Sigmoid colon (tissue), 7 donors: ENCODE results near the gene MRPL11. TPM values are rescaled to one million over a fixed set of nuclear protein-coding genes. Genes with fewer than 3 reads are reported as not detected.
A peak's percentile ranks its signal among the peaks of the same experiment; 100 is the strongest.

ENCODE experiments used
- DNase-seq: peaks from one replicate; pipeline ENCODE4 v3.0.0-alpha.2; 2019
- H3K27ac ChIP-seq, 4 donors: fragments of 200-600 bp; sonication (generic); one replicate each; pipeline ENCODE4 v1.5.1; 2016 to 2019; ENCODE audit warnings: mild to moderate bottlenecking in 1 of 4
- H3K27me3 ChIP-seq, 3 donors: fragments of 200-600 bp; sonication (generic); one replicate each; pipeline ENCODE4 v1.5.1; 2019; ENCODE audit warnings: mild to moderate bottlenecking in 1 of 3
- H3K36me3 ChIP-seq, 4 donors: fragments of 200-600 bp; sonication (generic); one replicate each; pipeline ENCODE4 v1.5.1; 2016 to 2019
- H3K4me1 ChIP-seq, 4 donors: fragments of 200-600 bp; sonication (generic); one replicate each; pipeline ENCODE4 v1.5.1; 2017 to 2019
- H3K4me3 ChIP-seq, 4 donors: fragments of 200-600 bp; sonication (generic); one replicate each; pipeline ENCODE4 v1.5.1; 2017 to 2019; ENCODE audit warnings: mild to moderate bottlenecking in 2 of 4, moderate library complexity in 1 of 4
- H3K9me3 ChIP-seq, 4 donors: fragments of 200-600 bp in 3 of 4; sonication (generic) in 3 of 4; one replicate each; pipeline versions ENCODE4 v1.5.1 to v1.6.1; 2013 to 2019
- CTCF ChIP-seq, 4 experiments: fragments of 450-650 bp in 3 of 4; fragments of 200-600 bp in 1 of 4; IDR thresholded peaks; one replicate each; pipeline ENCODE4 v1.5.1; 2016 to 2019; ENCODE audit warnings: antibody characterized with exemption in 4 of 4, mild to moderate bottlenecking in 3 of 4, moderate library complexity in 2 of 4
- EP300 ChIP-seq, 4 donors: sonication (generic); formaldehyde crosslinking; IDR thresholded peaks; one replicate each; pipeline ENCODE4 v1.6.1; 2017; ENCODE audit warnings: antibody characterized with exemption in 4 of 4
- POLR2A ChIP-seq, 2 donors: fragments of 450-650 bp; IDR thresholded peaks; one replicate each; pipeline ENCODE4 v1.6.1; 2016; ENCODE audit warnings: antibody characterized with exemption in 2 of 2, mild to moderate bottlenecking in 2 of 2, moderate library complexity in 2 of 2
- POLR2AphosphoS5 ChIP-seq, 4 donors: sonication (generic); formaldehyde crosslinking; IDR thresholded peaks; one replicate each; pipeline ENCODE4 v1.6.1; 2017; ENCODE audit warnings: antibody characterized with exemption in 4 of 4
- WGBS, 2 donors: extraction: QIAGEN DNeasy Blood & Tissue Kit; methylation state at CpG; one replicate each; pipeline ENCODE4 v1.1.7; 2013; 5-methylcytosine and 5-hydroxymethylcytosine counted together
- intact Hi-C: fragments of 100-400 bp; cut with DNase I; formaldehyde crosslinking; loops from one replicate; pipeline ENCODE4 v1.15.1; 2023
- polyA plus RNA-seq, 3 donors: library from polyadenylated mRNA; stranded (reverse); fragments of 200-250 nt; gene quantifications; one replicate each; pipeline ENCODE4 v1.2.3, GENCODE V29; 2013
- total RNA-seq, 4 donors: library from RNA; depleted of rRNA; stranded (reverse); fragments of >200 nt; gene quantifications; one replicate each; pipeline ENCODE4 v1.1.0, GENCODE V29; 2016
- donor health status: healthy with polysubstance abuse.
- donor health status: Bipolar disorder and iron deficiency.
- donor health status: healthy.

Gene MRPL11
- total and polyA plus RNA-seq, 7 donors, result 54.2 to 110 (median 65.1) TPM

- Histone ChIP-seq H3K27me3 (no peaks in the 10 kb centered on the region), H3K36me3 (peaks cover 6 to 29% (median 7%) of the 10 kb centered on the region in 4 donors), H3K27ac (peak overlapping the region in 3 of 4 donors; percentile 80 to 87 (median 82)), H3K9me3 (no peaks in the 10 kb centered on the region), H3K4me3 (peak overlapping the region; percentile 55 to 92 (median 80)), H3K4me1 (peaks cover 0 to 25% (median 18%) of the 10 kb centered on the region in 4 donors)
- intact Hi-C loops, result loop anchor here (1.0 kb wide), 1 partner anchor 12 kb away; no protein-coding TSS in a partner anchor
- TF ChIP-seq EP300 (IDR thresholded peaks at IDR 0.05) (no peak), CTCF (IDR thresholded peaks at IDR 0.05) (no peak), POLR2AphosphoS5 (IDR thresholded peaks at IDR 0.05) (no peak), POLR2A (IDR thresholded peaks at IDR 0.05) (no peak)
- DNase-seq, result no peak
- WGBS, 2 donors, result 11 to 32% methylated on average over 6 of the region's 6 CpGs
These were observed 29.1 kb upstream of the MRPL11 start for GRCh38 chr11:66467756-66468155.

- intact Hi-C loops, result loop anchor here (1.0 kb wide), 1 partner anchor 12 kb away; no protein-coding TSS in a partner anchor
- 2 to 3% methylated on average over 72 of the region's 72 CpGs for WGBS, 2 donors
- TF ChIP-seq POLR2AphosphoS5 (IDR thresholded peaks at IDR 0.05), result no peak
- TF ChIP-seq CTCF (IDR thresholded peaks at IDR 0.05), result peak in 3 of 4 experiments; percentile 6 to 47 (median 37)
- Histone ChIP-seq H3K9me3 (no peaks in the 10 kb centered on the region), H3K27ac (peak overlapping the region; percentile 80 to 87 (median 84)), H3K4me3 (peak overlapping the region; percentile 55 to 92 (median 80)), H3K4me1 (peaks cover 0 to 25% (median 18%) of the 10 kb centered on the region in 4 donors), H3K36me3 (peaks cover under 1 to 23% (median 1%) of the 10 kb centered on the region in 4 donors), H3K27me3 (no peaks in the 10 kb centered on the region)
- DNase-seq, result no peak
These were observed 28.5 kb upstream of the MRPL11 start for GRCh38 chr11:66467034-66467659.

- Histone ChIP-seq H3K36me3 (peaks cover 0 to 16% (median 0%) of the 10 kb centered on the region in 4 donors), H3K4me1 (peaks cover 0 to 25% (median 18%) of the 10 kb centered on the region in 4 donors), H3K27me3 (no peaks in the 10 kb centered on the region), H3K4me3 (peak within 1 kb of the TSS; percentile 55 to 92 (median 80)), H3K27ac (peak within 1 kb of the TSS; percentile 80 to 87 (median 84)), H3K9me3 (no peaks in the 10 kb centered on the region)
- 1% methylated on average over 63 of the region's 63 CpGs for WGBS, 2 donors
- intact Hi-C loops, result loop anchor here (1.0 kb wide), 1 partner anchor 13 kb away; no protein-coding TSS in a partner anchor
- peak; percentile 97 for DNase-seq
- TF ChIP-seq EP300 (IDR thresholded peaks at IDR 0.05), result no peak
- TF ChIP-seq POLR2AphosphoS5 (IDR thresholded peaks at IDR 0.05), result peak; percentile 71 to 81 (median 78)
- TF ChIP-seq CTCF (IDR thresholded peaks at IDR 0.05), result no peak
- TF ChIP-seq POLR2A (IDR thresholded peaks at IDR 0.05), result peak in 1 of 2 donors; percentile 53
These were observed 27.8 kb upstream of the MRPL11 start, which contains the start of gene PELI3 for GRCh38 chr11:66466225-66467033. Gene PELI3, plus strand, starts transcription at chr11:66466905. Its CDS starts 1,224 bp downstream, at chr11:66468129.

GRCh38 chr11:66465373-66466224 lies 27.0 kb upstream of the MRPL11 start:
- intact Hi-C loops, result loop anchor here (2.0 kb wide), 1 partner anchor 27 kb away; the partner anchor contains the start of gene MRPL11
- Histone ChIP-seq H3K4me1 (peaks cover 0 to 25% (median 18%) of the 10 kb centered on the region in 4 donors), H3K27me3 (no peaks in the 10 kb centered on the region), H3K4me3 (peak overlapping the region; percentile 55 to 92 (median 80)), H3K36me3 (peaks cover 0 to 7% (median 0%) of the 10 kb centered on the region in 4 donors), H3K27ac (peak overlapping the region; percentile 80 to 87 (median 84)), H3K9me3 (no peaks in the 10 kb centered on the region)
- no peak for TF ChIP-seq POLR2AphosphoS5 (IDR thresholded peaks at IDR 0.05)
- TF ChIP-seq EP300 (IDR thresholded peaks at IDR 0.05), result no peak
- no peak for TF ChIP-seq POLR2A (IDR thresholded peaks at IDR 0.05)
- no peak for TF ChIP-seq CTCF (IDR thresholded peaks at IDR 0.05)
- no peak for DNase-seq
- 41 to 58% methylated on average over 19 of the region's 19 CpGs for WGBS, 2 donors
